ENCODE results near the gene HMGCL. TPM values are rescaled to one million over a fixed set of nuclear protein-coding genes. Genes with fewer than 3 reads are reported as not detected.
A peak's percentile ranks its signal among the peaks of the same experiment; 100 is the strongest.

Gene HMGCL
- total RNA-seq, 2 experiments from 2014 or later = 44.9 to 46.0 TPM

DNA sequence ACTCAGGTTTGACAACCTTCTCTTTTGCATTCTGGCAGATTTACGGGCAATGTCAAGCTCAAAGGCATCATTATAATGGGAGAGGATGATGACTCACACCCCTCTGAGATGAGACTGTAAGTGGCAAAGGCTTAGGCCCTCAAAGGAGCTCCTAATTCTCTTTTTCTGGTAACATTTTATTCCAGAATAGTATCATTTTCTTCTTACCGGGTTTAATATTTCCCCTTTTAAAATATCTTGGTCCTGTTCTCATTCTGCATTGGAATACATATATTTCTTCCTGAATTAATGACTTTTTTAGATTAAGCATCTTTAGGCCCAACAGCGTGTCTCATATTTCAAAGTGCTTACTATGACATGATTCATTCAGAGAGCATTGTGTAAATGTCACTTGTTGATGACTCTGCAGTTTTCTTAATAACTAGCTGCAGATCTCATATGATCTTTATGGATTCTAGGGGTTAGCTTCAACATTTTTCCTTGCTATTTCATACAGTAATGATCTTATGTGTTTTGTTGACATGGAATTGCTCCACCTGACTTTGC lies 45.3 kb downstream of the HMGCL start:
- intact Hi-C loops (cut with micrococcal nuclease) = no loop called here
- Mint-ChIP-seq H3K36me3 (ENCODE audit: low read depth) (peaks cover 20% of the 10 kb centered on the region), H3K27ac (peak overlapping the region; percentile 80), H3K4me1 (ENCODE audit: low read depth) (peaks cover 36% of the 10 kb centered on the region), H3K9me3 (no peaks in the 10 kb centered on the region), H3K27me3 (no peaks in the 10 kb centered on the region), H3K4me3 (peak overlapping the region; percentile 97)
- TF ChIP-seq, protein P1, sequence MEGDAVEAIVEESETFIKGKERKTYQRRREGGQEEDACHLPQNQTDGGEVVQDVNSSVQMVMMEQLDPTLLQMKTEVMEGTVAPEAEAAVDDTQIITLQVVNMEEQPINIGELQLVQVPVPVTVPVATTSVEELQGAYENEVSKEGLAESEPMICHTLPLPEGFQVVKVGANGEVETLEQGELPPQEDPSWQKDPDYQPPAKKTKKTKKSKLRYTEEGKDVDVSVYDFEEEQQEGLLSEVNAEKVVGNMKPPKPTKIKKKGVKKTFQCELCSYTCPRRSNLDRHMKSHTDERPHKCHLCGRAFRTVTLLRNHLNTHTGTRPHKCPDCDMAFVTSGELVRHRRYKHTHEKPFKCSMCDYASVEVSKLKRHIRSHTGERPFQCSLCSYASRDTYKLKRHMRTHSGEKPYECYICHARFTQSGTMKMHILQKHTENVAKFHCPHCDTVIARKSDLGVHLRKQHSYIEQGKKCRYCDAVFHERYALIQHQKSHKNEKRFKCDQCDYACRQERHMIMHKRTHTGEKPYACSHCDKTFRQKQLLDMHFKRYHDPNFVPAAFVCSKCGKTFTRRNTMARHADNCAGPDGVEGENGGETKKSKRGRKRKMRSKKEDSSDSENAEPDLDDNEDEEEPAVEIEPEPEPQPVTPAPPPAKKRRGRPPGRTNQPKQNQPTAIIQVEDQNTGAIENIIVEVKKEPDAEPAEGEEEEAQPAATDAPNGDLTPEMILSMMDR (IDR thresholded peaks at IDR 0.05) = no peak
- no peak for ATAC-seq
- ChIA-PET CTCF (interaction anchor here (1.0 to 6.7 kb wide), 8 partner anchors 9 to 137 kb away, joined by 3 to 42 read pairs (median 6); partner anchors contain the start of gene RPL11), POLR2A (interaction anchor here (0.5 to 11.8 kb wide), 5 partner anchors 15 to 180 kb away, joined by 3 to 168 read pairs (median 3); partner anchors contain the start of genes GALE, HMGCL, LYPLA2 and PNRC2)
- DNase-seq = no peak

DNA sequence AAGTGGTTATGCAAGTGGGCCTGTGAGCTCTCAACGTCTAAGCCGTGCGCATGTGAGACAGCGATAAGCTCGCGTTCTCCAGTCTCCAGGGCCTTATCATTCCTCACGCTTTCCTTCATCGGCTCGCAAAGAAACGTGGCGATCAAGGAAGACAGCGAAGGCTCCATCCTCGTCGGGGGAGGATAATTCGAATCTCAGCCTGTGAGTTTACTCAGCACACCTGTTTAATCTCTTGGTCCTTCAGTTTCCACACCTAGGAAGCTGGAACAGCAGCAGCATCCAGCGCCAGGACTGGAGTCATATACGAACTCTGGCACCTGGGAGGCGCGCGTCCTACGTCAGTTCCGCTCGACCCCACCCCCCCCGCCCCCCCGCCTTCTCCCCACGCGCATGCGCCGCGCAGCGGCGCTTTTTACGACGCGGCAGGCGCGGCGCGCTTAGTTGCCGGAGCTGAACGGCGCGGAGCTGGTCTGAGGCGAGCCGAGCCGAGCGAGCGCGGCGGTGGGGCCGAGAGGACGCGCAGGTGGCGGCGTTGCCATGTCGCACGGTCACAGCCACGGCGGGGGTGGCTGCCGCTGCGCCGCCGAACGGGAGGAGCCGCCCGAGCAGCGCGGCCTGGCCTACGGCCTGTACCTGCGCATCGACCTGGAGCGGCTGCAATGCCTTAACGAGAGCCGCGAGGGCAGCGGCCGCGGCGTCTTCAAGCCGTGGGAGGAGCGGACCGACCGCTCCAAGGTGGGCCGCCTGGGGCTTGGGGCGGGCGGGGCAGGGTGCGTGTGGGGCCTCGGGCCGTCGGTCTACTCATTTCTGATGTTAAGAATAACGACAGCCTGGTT lies 47.0 kb downstream of the HMGCL start, which contains the start of gene PITHD1:
TSS of gene PITHD1 (plus strand) at position 440 of the 836 bp plus-strand sequence. CDS start at position 538, 98 bp downstream.
- intact Hi-C loops (cut with micrococcal nuclease) = no loop called here
- CTCF ChIA-PET = interaction anchor here (0.9 to 6.7 kb wide), 8 partner anchors 14 to 250 kb away, joined by 3 to 42 read pairs (median 4); partner anchors contain the start of genes FUCA1 and RPL11
- Mint-ChIP-seq H3K27ac (peak within 1 kb of the TSS; percentile 97), H3K9me3 (no peaks in the 10 kb centered on the region), H3K4me3 (peak within 1 kb of the TSS; percentile 97), H3K36me3 (ENCODE audit: low read depth) (peaks cover 16% of the 10 kb centered on the region), H3K27me3 (no peaks in the 10 kb centered on the region), H3K4me1 (ENCODE audit: low read depth) (peaks cover 47% of the 10 kb centered on the region)
- TF ChIP-seq, protein P1 (IDR thresholded peaks at IDR 0.05) = no peak
- ATAC-seq (peak; percentile 91), DNase-seq (peak; percentile 83)
- POLR2A ChIA-PET = interaction anchor here (0.6 to 11.8 kb wide), 11 partner anchors 10 to 220 kb away, joined by 3 to 168 read pairs (median 3); partner anchors contain the start of genes GALE, HMGCL, LYPLA2 and PNRC2

DNA sequence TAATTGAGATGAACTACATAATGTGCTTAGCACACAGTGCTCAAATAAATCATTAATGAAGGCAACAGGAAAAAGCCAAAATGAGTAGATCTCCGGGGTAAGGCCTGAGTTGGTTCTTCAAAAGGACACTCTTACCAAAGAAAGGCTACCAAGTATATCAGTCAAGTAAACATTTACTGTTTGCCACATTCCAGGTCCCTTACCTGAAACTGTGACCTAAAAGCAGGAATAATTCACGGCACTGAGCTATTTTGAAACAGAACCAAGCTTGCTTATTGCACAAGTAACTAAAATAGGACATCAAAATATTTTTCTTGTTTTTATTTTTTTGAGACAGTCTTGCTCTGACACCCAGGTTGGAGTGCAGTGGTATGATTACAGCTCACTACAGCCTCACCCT lies 49.0 kb downstream of the HMGCL start:
- DNase-seq (no peak), ATAC-seq (no peak)
- intact Hi-C loops (cut with micrococcal nuclease) = no loop called here
- Mint-ChIP-seq H3K4me3 (peak overlapping the region; percentile 97), H3K27me3 (no peaks in the 10 kb centered on the region), H3K9me3 (no peaks in the 10 kb centered on the region), H3K27ac (no peak overlapping the region), H3K36me3 (ENCODE audit: low read depth) (peaks cover 12% of the 10 kb centered on the region), H3K4me1 (ENCODE audit: low read depth) (peaks cover 48% of the 10 kb centered on the region)
- ChIA-PET POLR2A (interaction anchor here (11.8 kb wide), 1 partner anchor 19 kb away, joined by 168 read pairs; the partner anchor contains the start of genes GALE and LYPLA2), CTCF (interaction anchor here (1.1 to 6.7 kb wide), 3 partner anchors 35 to 140 kb away, joined by 3 to 42 read pairs (median 13); no protein-coding TSS in a partner anchor)
- TF ChIP-seq, protein P1 (IDR thresholded peaks at IDR 0.05) = no peak

DNA sequence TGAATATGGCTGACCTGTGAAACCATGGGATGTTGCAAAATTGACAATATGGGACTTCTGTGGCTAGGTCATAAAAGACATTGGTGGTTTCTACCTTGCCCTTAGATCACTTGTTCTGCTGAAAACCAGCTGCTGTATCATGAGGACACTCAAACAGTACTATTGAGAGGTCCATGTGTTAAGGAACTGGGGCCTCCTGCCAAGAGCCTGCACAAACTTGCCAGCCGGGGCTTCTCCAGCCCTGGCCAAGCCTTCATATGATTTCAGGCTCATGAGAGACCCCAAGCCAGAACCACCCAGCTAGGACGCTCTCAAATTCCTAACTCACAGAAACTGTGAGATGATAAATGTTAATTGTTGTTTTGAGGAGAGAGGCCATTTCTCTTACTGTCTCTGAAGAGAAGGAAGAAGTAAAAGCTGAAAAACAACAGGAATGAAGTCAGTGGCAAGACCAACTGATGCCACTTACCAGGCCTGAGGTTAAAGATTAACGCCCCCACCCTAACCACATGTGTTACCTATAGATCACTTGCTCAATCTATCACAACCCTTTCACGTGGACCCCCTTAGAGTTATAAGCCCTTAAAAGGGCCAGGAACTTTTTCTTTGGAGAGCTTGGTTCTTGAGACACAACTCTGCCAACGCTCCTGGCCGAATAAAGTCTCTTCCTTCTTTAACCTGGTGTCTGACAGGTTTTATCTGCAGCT lies 50.9 kb downstream of the HMGCL start:
- Mint-ChIP-seq H3K4me1 (ENCODE audit: low read depth) (peaks cover 37% of the 10 kb centered on the region), H3K9me3 (no peaks in the 10 kb centered on the region), H3K27me3 (no peaks in the 10 kb centered on the region), H3K36me3 (ENCODE audit: low read depth) (peaks cover 4% of the 10 kb centered on the region), H3K27ac (no peak overlapping the region), H3K4me3 (no peak overlapping the region)
- CTCF ChIA-PET = interaction anchor here (0.8 to 3.1 kb wide), 4 partner anchors 21 to 142 kb away, joined by 3 to 13 read pairs (median 3); no protein-coding TSS in a partner anchor
- POLR2A ChIA-PET = interaction anchor here (1.5 to 11.8 kb wide), 2 partner anchors 21 to 137 kb away, joined by 3 to 168 read pairs; partner anchors contain the start of genes GALE and LYPLA2
- DNase-seq (peak; percentile 26), ATAC-seq (no peak)
- intact Hi-C loops (cut with micrococcal nuclease) = no loop called here
- TF ChIP-seq, protein P1 (IDR thresholded peaks at IDR 0.05) = no peak

All from activated CD8-positive, alpha-beta T cell treated with anti-CD3 and anti-CD28 coated beads for 36 hours (primary cell).